Pancreas (tissue), 10 donors: ENCODE results near the gene ELL. TPM values are rescaled to one million over a fixed set of nuclear protein-coding genes. Genes with fewer than 3 reads are reported as not detected.
A peak's percentile ranks its signal among the peaks of the same experiment; 100 is the strongest.

Source experiments
- ATAC-seq, 4 donors: fragments of 200-7000 bp; cut with Tn5 transposase; one replicate each; pipeline versions ENCODE4 v1.8.0 to v1.9.1; 2020; ENCODE audit warnings: mild to moderate bottlenecking in 4 of 4, moderate library complexity in 4 of 4
- DNase-seq, 6 donors: peaks; one replicate each; pipeline ENCODE4 v3.0.0-alpha.2; 2020
- FAIRE-seq: peaks from 2 replicates; lab custom pipeline; 2012; peaks lifted over from hg19 to GRCh38; lab: Jason Lieb, UNC
- H3K27ac ChIP-seq, 4 donors: fragments of 200-600 bp; sonication (generic); 1 replicate in 3 of 4; 2 replicates in 1 of 4; pipeline versions ENCODE4 v1.5.0 to v1.8.0; 2020
- H3K27me3 ChIP-seq, 4 donors: fragments of 200-600 bp; one replicate each; pipeline ENCODE4 v1.8.0; 2021
- H3K36me3 ChIP-seq, 3 donors: fragments of 200-600 bp; sonication (generic) in 1 of 3; one replicate each; pipeline versions ENCODE4 v1.5.0 to v1.8.0; 2020 to 2021
- H3K4me1 ChIP-seq, 3 donors: fragments of 200-600 bp; one replicate each; pipeline ENCODE4 v1.8.0; 2021
- H3K4me3 ChIP-seq, 4 donors: fragments of 200-600 bp; sonication (generic) in 2 of 4; one replicate each; pipeline versions ENCODE4 v1.5.0 to v1.8.0; 2020 to 2021
- H3K9me3 ChIP-seq, 4 donors: fragments of 200-600 bp; one replicate each; pipeline ENCODE4 v1.8.0; 2021
- CTCF ChIP-seq, 4 donors: fragments of 200-600 bp; sonication (generic) in 3 of 4; IDR thresholded peaks; one replicate each; pipeline versions ENCODE4 v1.5.0 to v1.8.0; 2021; ENCODE audit warnings: antibody characterized with exemption in 4 of 4
- WGBS, 2 donors: extraction: QIAGEN DNeasy Blood & Tissue Kit; methylation state at CpG; one replicate each; pipeline ENCODE4 v1.1.7; 2013; 5-methylcytosine and 5-hydroxymethylcytosine counted together
- intact Hi-C, 3 donors: fragments of 100-400 bp; cut with DNase I; formaldehyde crosslinking; loops; one replicate each; pipeline versions ENCODE4 v1.11.1 to v1.14.2; 2022
- polyA plus RNA-seq, 2 donors: library from polyadenylated mRNA; stranded (reverse); fragments of 200-250 nt; gene quantifications; one replicate each; pipeline ENCODE4 v1.2.3, GENCODE V29; 2013
- total RNA-seq, 6 donors: library from RNA; stranded (reverse); fragmentation: NEBNext Ultra II Directional in 4 of 6; extraction: Animal tissue kit (Norgen Biotek cat#: 25700) in 4 of 6; gene quantifications; one replicate each; pipeline versions ENCODE4 v1.2.1 to v1.2.4, GENCODE V29; 2021 to 2023
- donor health status: healthy with polysubstance abuse.
- donor health status: DM: no; HTN: no; CAD: no; lungs with moderate emphysema.
- donor health status: DM: no; HTN: no; CAD: no.
- donor health status: control.
- donor health status: control.
- donor health status: Bipolar disorder and iron deficiency.
- donor health status: DM: yes; HTN: yes; CAD: no.
- donor health status: DM: no; HTN: no; CAD: no.
- donor health status: DM: no; HTN: no; CAD: no.
- donor health status: DM: yes; HTN: yes; CAD: no.

Gene ELL
- total and polyA plus RNA-seq, 8 donors = 5.8 to 13.4 (median 9.8) TPM

- Histone ChIP-seq H3K4me1 (peaks cover 5 to 8% (median 6%) of the 10 kb centered on the region in 3 donors), H3K36me3 (no peaks in the 10 kb centered on the region), H3K4me3 (peak overlapping the region; percentile 99 to 100 (median 99)), H3K27ac (peak overlapping the region; percentile 90 to 97 (median 92)), H3K27me3 (no peaks in the 10 kb centered on the region), H3K9me3 (no peaks in the 10 kb centered on the region)
- DNase-seq (peak; percentile 100), ATAC-seq (peak; percentile 86 to 90 (median 88)), FAIRE-seq (peak; percentile 97)
- 1 to 2% methylated on average over 44 to 51 of the region's 51 CpGs for WGBS, 2 donors
- intact Hi-C loops = no loop called here
- TF ChIP-seq CTCF (IDR thresholded peaks at IDR 0.05) = peak in 1 of 4 donors; percentile 11
These were observed 423 bp upstream of the ELL start for GRCh38 chr19:18522124-18522861.

- Histone ChIP-seq H3K27ac (peak overlapping the region; percentile 90 to 97 (median 92)), H3K4me1 (peaks cover 5 to 8% (median 6%) of the 10 kb centered on the region in 3 donors), H3K9me3 (no peaks in the 10 kb centered on the region), H3K36me3 (no peaks in the 10 kb centered on the region), H3K27me3 (no peaks in the 10 kb centered on the region), H3K4me3 (peak overlapping the region; percentile 99 to 100 (median 99))
- 1% methylated on average over 40 to 41 of the region's 41 CpGs for WGBS, 2 donors
- ATAC-seq (peak in 1 of 4 donors; percentile 1), FAIRE-seq (no peak), DNase-seq (peak; percentile 40 to 86 (median 70))
- no peak for TF ChIP-seq CTCF (IDR thresholded peaks at IDR 0.05)
- intact Hi-C loops = no loop called here
These were observed 800 bp downstream of the ELL start for GRCh38 chr19:18520848-18521691.

DNA sequence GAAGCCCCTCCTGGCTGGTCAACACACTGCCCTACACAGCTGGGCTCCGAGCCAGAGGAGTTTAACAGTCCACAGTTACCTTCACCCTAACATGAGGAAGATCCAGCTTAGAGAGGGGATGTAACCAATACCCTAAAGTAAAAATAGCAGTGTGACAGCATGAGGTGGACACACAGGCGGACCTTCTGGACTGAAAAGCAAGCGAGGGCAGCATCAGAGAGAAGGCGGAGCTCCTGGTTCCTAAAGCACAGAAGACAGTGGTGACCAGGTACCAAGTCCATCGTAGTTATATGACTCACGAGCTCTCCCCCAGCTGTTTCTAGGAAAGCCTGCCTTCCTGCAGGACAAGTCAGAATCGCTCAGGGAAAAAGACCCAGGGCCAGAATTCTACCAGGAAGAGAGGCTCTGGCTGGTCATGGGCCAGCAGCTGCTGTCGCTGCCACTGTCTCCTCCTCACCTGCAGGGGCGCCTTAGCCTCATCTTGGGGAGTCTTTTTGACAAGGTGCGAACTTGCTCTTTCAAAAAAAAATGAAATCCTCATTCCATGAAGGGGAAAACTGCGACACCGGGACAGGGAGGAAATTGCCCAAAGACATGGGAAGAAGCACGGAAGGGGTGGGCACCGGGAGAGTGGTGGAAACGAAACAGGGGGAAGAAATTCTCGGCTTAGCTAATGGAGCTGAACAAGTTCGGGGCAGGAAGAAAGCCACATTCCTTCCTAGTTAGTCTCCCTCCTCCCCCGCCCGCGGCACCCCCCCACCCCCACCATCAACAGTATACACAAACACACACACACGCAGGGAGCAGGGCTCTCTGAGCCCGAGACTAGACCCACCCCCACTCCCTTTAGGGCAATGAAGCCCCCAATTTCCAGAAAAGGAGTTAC is 1.7 kb downstream of the ELL start:
- peak; percentile 36 to 55 (median 50) for ATAC-seq
- peak in 5 of 6 donors; percentile 77 to 88 (median 85) for DNase-seq
- peak overlapping the region; percentile 99 to 100 (median 99) for H3K4me3 ChIP-seq
- no peaks in the 10 kb centered on the region for H3K27me3 ChIP-seq
- WGBS, 2 donors = 9% methylated on average over 21 to 22 of the region's 22 CpGs
- peak; percentile 36 to 59 (median 56) for TF ChIP-seq CTCF (IDR thresholded peaks at IDR 0.05)
- no peaks in the 10 kb centered on the region for H3K36me3 ChIP-seq
- no peaks in the 10 kb centered on the region for H3K9me3 ChIP-seq
- peak overlapping the region; percentile 90 to 97 (median 92) for H3K27ac ChIP-seq
- intact Hi-C loops = no loop called here
- FAIRE-seq = no peak
- H3K4me1 ChIP-seq = peaks cover 6 to 12% (median 8%) of the 10 kb centered on the region in 3 donors

DNA sequence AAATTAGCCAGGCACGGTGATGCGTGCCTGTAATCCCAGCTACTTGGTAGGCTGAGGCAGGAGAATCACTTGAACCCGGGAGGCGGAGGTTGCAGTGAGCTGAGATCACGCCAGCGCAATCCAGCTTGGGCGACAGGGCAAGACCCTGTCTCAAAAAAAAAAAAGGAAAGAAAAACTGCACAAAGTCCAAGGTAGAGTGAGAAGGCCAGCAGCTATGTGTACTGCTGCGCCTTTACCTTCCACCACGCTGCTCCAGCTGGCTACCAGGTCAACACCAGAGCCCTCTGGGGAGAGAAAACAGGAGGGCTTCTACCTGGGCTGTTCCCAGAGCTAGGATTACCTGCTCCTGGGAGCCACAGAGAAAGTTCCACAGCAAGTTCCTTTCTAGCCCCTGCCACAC is 3.2 kb downstream of the ELL start:
- no peak for TF ChIP-seq CTCF (IDR thresholded peaks at IDR 0.05)
- ATAC-seq = no peak
- Histone ChIP-seq H3K4me1 (peaks cover 8 to 20% (median 10%) of the 10 kb centered on the region in 3 donors), H3K36me3 (no peaks in the 10 kb centered on the region), H3K4me3 (no peak overlapping the region), H3K27me3 (no peaks in the 10 kb centered on the region), H3K9me3 (no peaks in the 10 kb centered on the region), H3K27ac (peak overlapping the region in 1 of 4 donors; percentile 97)
- intact Hi-C loops = no loop called here
- DNase-seq = no peak
- no peak for FAIRE-seq
- 89 to 93% methylated on average over 9 of the region's 9 CpGs for WGBS, 2 donors
